B cell (primary cell): ENCODE results near the gene PDGFRB. TPM values are rescaled to one million over a fixed set of nuclear protein-coding genes. Genes with fewer than 3 reads are reported as not detected.
A peak's percentile ranks its signal among the peaks of the same experiment; 100 is the strongest.

Source experiments
- ATAC-seq: fragments of 200-7000 bp; cut with Tn5 transposase; one replicate; pipeline ENCODE4 v1.10.0; 2021; ENCODE audit warnings: low read depth, mild to moderate bottlenecking, moderate number of reproducible peaks, moderate library complexity
- CTCF ChIA-PET: fragments of 350-600 bp; sonication (Branson Sonifier 250); formaldehyde crosslinking; loops from one replicate; lab custom pipeline; 2021; ENCODE audit warnings: antibody characterized with exemption, inconsistent platforms; lab: Charles Lee
- POLR2A ChIA-PET: fragments of 350-600 bp; sonication (Branson Sonifier 250); formaldehyde crosslinking; loops from one replicate; lab custom pipeline; 2021; ENCODE audit warnings: antibody characterized with exemption; lab: Charles Lee
- DNase-seq: peaks from one replicate; pipeline ENCODE4 v3.0.0; 2013
- H2AFZ ChIP-seq: 2 replicates; pipeline ENCODE4 v1.6.1; 2012; ENCODE audit warnings: mild to moderate bottlenecking, low read depth, low read length; ENCODE audit not compliant: insufficient read depth, poor library complexity, severe bottlenecking
- H3K27ac ChIP-seq, 2 donors: 1 replicate in 1 of 2; 2 replicates in 1 of 2; pipeline ENCODE4 v1.5.1; 2012 to 2013; ENCODE audit warnings: low read length in 2 of 2, mild to moderate bottlenecking in 2 of 2, moderate library complexity in 1 of 2
- H3K27me3 ChIP-seq, 4 experiments: fragments of 200-600 bp in 1 of 4; sonication (generic) in 1 of 4; replicated peaks in 1 of 4; 1 replicate in 2 of 4; 2 replicates in 2 of 4; pipeline versions ENCODE4 v1.6.1 to v1.7.0; 2013 to 2016; ENCODE audit warnings: low read length in 3 of 4, mild to moderate bottlenecking in 2 of 4, mixed read lengths in 1 of 4, moderate library complexity in 1 of 4; ENCODE audit not compliant: insufficient read depth in 4 of 4, control insufficient read depth in 3 of 4; ENCODE audit errors: control extremely low read depth in 1 of 4
- H3K36me3 ChIP-seq, 2 experiments: replicated peaks in 1 of 2; 1 replicate in 1 of 2; 2 replicates in 1 of 2; pipeline versions ENCODE4 v1.6.1 to v1.7.1; 2013; ENCODE audit warnings: low read length in 1 of 2; ENCODE audit not compliant: insufficient read depth in 2 of 2, control insufficient read depth in 1 of 2; ENCODE audit errors: control extremely low read depth in 1 of 2, extremely low read depth in 1 of 2
- H3K4me1 ChIP-seq, 2 donors: fragments of 200-600 bp in 1 of 2; sonication (generic) in 1 of 2; 1 replicate in 1 of 2; 2 replicates in 1 of 2; pipeline versions ENCODE4 v1.5.1 to v1.6.1; 2013 to 2017; ENCODE audit warnings: low read length in 2 of 2; ENCODE audit not compliant: control insufficient read depth in 2 of 2, insufficient read depth in 2 of 2
- H3K4me2 ChIP-seq: replicated peaks from 2 replicates; pipeline ENCODE3; 2012; ENCODE audit warnings: mild to moderate bottlenecking, low read depth, low read length; ENCODE audit not compliant: poor library complexity, severe bottlenecking
- H3K4me3 ChIP-seq, 5 experiments: fragments of 200-600 bp in 1 of 5; sonication (generic) in 1 of 5; 1 replicate in 3 of 5; 2 replicates in 2 of 5; pipeline versions ENCODE4 v1.5.1 to v1.7.0; 2011 to 2016; ENCODE audit warnings: low read length in 4 of 5, mild to moderate bottlenecking in 4 of 5, low read depth in 2 of 5, control low read depth in 1 of 5, moderate library complexity in 1 of 5; ENCODE audit not compliant: insufficient read depth in 1 of 5; ENCODE audit errors: control extremely low read depth in 1 of 5, extremely low read depth in 1 of 5
- H3K79me2 ChIP-seq: fragments of 200-600 bp; sonication (generic); one replicate; pipeline ENCODE4 v1.6.0; 2016; ENCODE audit warnings: low read length; ENCODE audit not compliant: control insufficient read depth, insufficient read depth
- H3K9ac ChIP-seq: fragments of 200-600 bp; sonication (generic); 2 replicates; pipeline ENCODE4 v1.6.1; 2017; ENCODE audit warnings: mild to moderate bottlenecking, low read length, moderate library complexity
- H3K9me3 ChIP-seq, 3 donors: one replicate each; pipeline versions ENCODE4 v1.6.1 to v1.7.1; 2013; ENCODE audit warnings: low read length in 2 of 3; ENCODE audit not compliant: control insufficient read depth in 2 of 3, insufficient read depth in 1 of 3; ENCODE audit errors: control extremely low read depth in 1 of 3
- H4K20me1 ChIP-seq: 2 replicates; pipeline ENCODE4 v1.6.0; 2012; ENCODE audit warnings: mild to moderate bottlenecking, low read length; ENCODE audit not compliant: insufficient read depth, control insufficient read depth, poor library complexity, severe bottlenecking
- H3K27ac Mint-ChIP-seq: one replicate; pipeline ENCODE4 v1.8.0; 2021; ENCODE audit warnings: mixed read lengths
- H3K27me3 Mint-ChIP-seq: one replicate; pipeline ENCODE4 v1.8.0; 2021; ENCODE audit warnings: mixed read lengths
- H3K4me1 Mint-ChIP-seq: one replicate; pipeline ENCODE4 v1.8.0; 2021; ENCODE audit warnings: mixed read lengths
- H3K4me3 Mint-ChIP-seq: one replicate; pipeline ENCODE4 v1.8.0; 2021; ENCODE audit warnings: mixed read lengths
- H3K9me3 Mint-ChIP-seq: one replicate; pipeline ENCODE4 v1.8.0; 2022; ENCODE audit warnings: mixed read lengths; ENCODE audit not compliant: insufficient read depth
- CTCF ChIP-seq: fragments of 200-600 bp; IDR thresholded peaks from one replicate; pipeline ENCODE4 v1.8.0; 2022; ENCODE audit warnings: antibody characterized with exemption, mild to moderate bottlenecking
- EZH2 ChIP-seq: IDR thresholded peaks from 2 replicates; pipeline ENCODE4 v1.6.1; 2012; ENCODE audit warnings: borderline replicate concordance, low read depth, mild to moderate bottlenecking, moderate library complexity, low read length; ENCODE audit not compliant: insufficient read depth, poor library complexity, severe bottlenecking
- WGBS: methylation state at CpG from one replicate; pipeline ENCODE4 v1.1.5; 2013; ENCODE audit warnings: missing lambda C conversion rate; ENCODE audit not compliant: insufficient coverage; 5-methylcytosine and 5-hydroxymethylcytosine counted together
- intact Hi-C: fragments of 100-400 bp; cut with micrococcal nuclease; formaldehyde crosslinking; loops from one replicate; pipeline ENCODE4 v1.10.0; 2022
- polyA plus RNA-seq: library from polyadenylated mRNA; depleted of rRNA; stranded (reverse); fragments of >200 nt; gene quantifications from 2 replicates; pipeline ENCODE4 v1.2.3, GENCODE V29; 2012
- total RNA-seq, 2 donors: library from RNA; stranded (reverse); fragments of 120-200 nt in 1 of 2; gene quantifications; 1 replicate in 1 of 2; 2 replicates in 1 of 2; pipeline versions ENCODE4 v1.2.3 to v1.2.4, GENCODE V29; 2013 to 2022

The PDGFRB gene
- total and polyA plus RNA-seq, 2 donors (not counting 1 experiment from before 2014, with no cell fraction given): 0.42 to 3.6 TPM

- Histone ChIP-seq H2AFZ (no peak overlapping the region), H4K20me1 (no peaks in the 10 kb centered on the region), H3K36me3 (no peaks in the 10 kb centered on the region), H3K27me3 (no peaks in the 10 kb centered on the region), H3K9me3 (no peaks in the 10 kb centered on the region), H3K27ac (no peak overlapping the region), H3K4me3 (no peak overlapping the region), H3K79me2 (no peaks in the 10 kb centered on the region), H3K4me1 (peaks cover 24 to 27% of the 10 kb centered on the region in 2 donors), H3K4me2 (peak overlapping the region; percentile 66), H3K9ac (no peak overlapping the region)
- Mint-ChIP-seq H3K4me3 (no peak overlapping the region), H3K4me1 (peaks cover 34% of the 10 kb centered on the region), H3K27ac (peak overlapping the region; percentile 26), H3K27me3 (peaks cover 10% of the 10 kb centered on the region), H3K9me3 (no peaks in the 10 kb centered on the region)
- intact Hi-C loops: no loop called here
- ChIA-PET CTCF (no interaction called here), POLR2A (no interaction called here)
- 25% methylated on average over 6 of the region's 6 CpGs for WGBS
- ATAC-seq (no peak), DNase-seq (no peak)
- TF ChIP-seq EZH2 (no peak), CTCF (no peak)
Observed at GRCh38 chr5:150082889-150083288, 72.8 kb downstream of the PDGFRB start.

DNA sequence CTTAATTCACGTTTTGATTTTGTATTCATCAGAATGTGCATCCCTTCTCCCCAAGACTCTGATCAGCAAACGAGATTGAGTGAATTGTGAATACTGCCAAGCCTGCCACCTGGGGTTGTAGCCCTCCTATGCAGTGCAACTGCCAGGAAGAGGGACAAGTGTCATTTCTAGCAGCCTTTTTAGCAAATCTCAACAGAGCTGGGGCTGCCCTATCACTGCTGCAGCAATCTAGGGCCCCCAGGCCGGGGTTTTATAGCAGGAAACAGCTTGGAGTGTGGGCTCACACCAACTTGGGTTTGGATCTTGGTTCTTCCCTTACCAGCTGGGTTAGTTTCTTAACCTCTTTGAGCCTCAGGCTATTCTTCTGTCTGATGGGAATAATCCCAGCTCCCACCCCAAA lies 73.3 kb downstream of the PDGFRB start:
- Mint-ChIP-seq H3K27me3 (peaks cover 8% of the 10 kb centered on the region), H3K9me3 (no peaks in the 10 kb centered on the region), H3K4me3 (peak overlapping the region; percentile 35), H3K4me1 (peaks cover 34% of the 10 kb centered on the region), H3K27ac (peak overlapping the region; percentile 26)
- Histone ChIP-seq H3K9me3 (no peaks in the 10 kb centered on the region), H3K4me2 (peak overlapping the region; percentile 66), H3K27ac (no peak overlapping the region), H2AFZ (peak overlapping the region; percentile 36), H3K79me2 (no peaks in the 10 kb centered on the region), H3K4me3 (no peak overlapping the region), H3K36me3 (no peaks in the 10 kb centered on the region), H3K27me3 (no peaks in the 10 kb centered on the region), H3K4me1 (peaks cover 24 to 27% of the 10 kb centered on the region in 2 donors), H3K9ac (peak overlapping the region; percentile 38), H4K20me1 (no peaks in the 10 kb centered on the region)
- TF ChIP-seq EZH2 (no peak), CTCF (no peak)
- 17% methylated on average over 3 of the region's 3 CpGs for WGBS
- intact Hi-C loops: no loop called here
- ATAC-seq (no peak), DNase-seq (no peak)
- CTCF ChIA-PET: no interaction called here
- POLR2A ChIA-PET: no interaction called here
